HUES6 (cell line): Measurements from ENCODE around the gene UBE2N.

Experiments used
- H3K27ac ChIP-seq: 2 replicates; pipeline ENCODE4 v1.7.0; 2013; ENCODE audit warnings: low read depth, mild to moderate bottlenecking, low read length, inconsistent platforms
- H3K27me3 ChIP-seq: 2 replicates; pipeline ENCODE4 v1.6.1; 2013; ENCODE audit warnings: low read length; ENCODE audit not compliant: control insufficient read depth, insufficient read depth
- H3K36me3 ChIP-seq: 2 replicates; pipeline ENCODE4 v1.6.1; 2013; ENCODE audit warnings: low read length; ENCODE audit not compliant: control insufficient read depth, insufficient read depth
- H3K4me1 ChIP-seq: 2 replicates; pipeline ENCODE4 v1.6.1; 2013; ENCODE audit warnings: low read length; ENCODE audit not compliant: control insufficient read depth, insufficient read depth
- H3K4me3 ChIP-seq: 2 replicates; pipeline ENCODE4 v1.5.1; 2013; ENCODE audit warnings: low read depth, low read length
- H3K9ac ChIP-seq: one replicate; pipeline ENCODE4 v1.6.1; 2013; ENCODE audit warnings: mild to moderate bottlenecking, low read length
- H3K9me3 ChIP-seq: 2 replicates; pipeline ENCODE4 v1.6.1; 2013; ENCODE audit warnings: low read depth, low read length; ENCODE audit not compliant: control insufficient read depth, insufficient read depth

The UBE2N gene

GRCh38 chr12:93377252-93378195 lies 64.2 kb downstream of the UBE2N start, which contains the start of gene NUDT4:
Gene NUDT4, plus strand, starts transcription at chr12:93377925. Its CDS starts 398 bp downstream, at chr12:93378323.
- peak within 1 kb of the TSS; percentile 99 for H3K4me3 ChIP-seq
- no peaks in the 10 kb centered on the region for H3K36me3 ChIP-seq
- peak within 1 kb of the TSS; percentile 59; the same call in 1 of the 2 replicates for H3K27ac ChIP-seq
- H3K9me3 ChIP-seq, result no peaks in the 10 kb centered on the region
- peak within 1 kb of the TSS; percentile 91 for H3K9ac ChIP-seq
- H3K4me1 ChIP-seq, result peaks cover 40% of the 10 kb centered on the region
- no peaks in the 10 kb centered on the region for H3K27me3 ChIP-seq

- Histone ChIP-seq H3K27me3 (no peaks in the 10 kb centered on the region), H3K4me3 (peak overlapping the region; percentile 95), H3K9ac (peak overlapping the region; percentile 29), H3K36me3 (no peaks in the 10 kb centered on the region), H3K4me1 (peaks cover 35% of the 10 kb centered on the region), H3K27ac (peak overlapping the region; percentile 20; the same call in 1 of the 2 replicates), H3K9me3 (no peaks in the 10 kb centered on the region)
These were observed 65.1 kb downstream of the UBE2N start for GRCh38 chr12:93376436-93377251.

GRCh38 chr12:93375906-93376305 lies 65.8 kb downstream of the UBE2N start:
- no peaks in the 10 kb centered on the region for H3K9me3 ChIP-seq
- H3K4me1 ChIP-seq, result peaks cover 29% of the 10 kb centered on the region
- H3K36me3 ChIP-seq, result no peaks in the 10 kb centered on the region
- H3K27ac ChIP-seq, result no peak overlapping the region
- no peak overlapping the region for H3K9ac ChIP-seq
- H3K4me3 ChIP-seq, result peak overlapping the region; percentile 95
- H3K27me3 ChIP-seq, result no peaks in the 10 kb centered on the region

DNA sequence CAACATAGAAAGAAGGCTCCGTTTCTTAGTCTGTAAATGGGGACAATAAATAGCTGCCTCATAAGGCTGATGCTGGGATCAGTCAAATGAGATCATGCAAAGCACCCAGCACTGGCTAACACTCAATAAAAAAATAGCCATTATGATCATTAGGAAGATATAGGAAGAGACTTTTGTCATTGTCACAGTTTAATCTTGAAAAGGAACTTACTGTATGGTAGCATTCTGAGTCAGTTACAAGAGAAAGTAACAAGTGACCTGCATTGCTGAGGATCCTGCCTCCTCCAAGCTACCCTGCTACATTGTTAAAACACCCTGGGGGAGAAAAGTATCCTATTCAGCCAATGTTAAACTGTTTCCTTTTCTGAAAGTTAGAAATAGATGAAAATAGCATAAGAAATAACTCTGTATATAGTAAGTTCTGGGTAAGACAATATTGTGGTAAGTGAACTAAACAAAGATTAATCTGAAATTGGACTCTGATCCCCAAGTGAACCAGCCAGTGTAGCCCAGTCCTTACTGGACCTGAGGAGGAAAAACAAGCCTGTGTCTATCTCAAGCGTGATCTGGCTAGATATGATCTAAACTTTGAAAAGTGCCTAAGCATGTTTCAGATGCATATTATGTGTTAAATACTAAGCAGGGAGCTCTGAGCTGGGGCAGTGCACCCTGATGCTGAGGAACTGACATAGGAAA lies 67.6 kb downstream of the UBE2N start:
- Histone ChIP-seq H3K9ac (no peak overlapping the region), H3K27me3 (no peaks in the 10 kb centered on the region), H3K4me3 (no peak overlapping the region), H3K4me1 (peaks cover 31% of the 10 kb centered on the region), H3K9me3 (no peaks in the 10 kb centered on the region), H3K36me3 (no peaks in the 10 kb centered on the region), H3K27ac (no peak overlapping the region)

GRCh38 chr12:93370947-93371346 lies 70.8 kb downstream of the UBE2N start:
- Histone ChIP-seq H3K27ac (peak overlapping the region; percentile 69; the same call in 1 of the 2 replicates), H3K36me3 (no peaks in the 10 kb centered on the region), H3K27me3 (no peaks in the 10 kb centered on the region), H3K4me1 (peaks cover 25% of the 10 kb centered on the region), H3K9ac (peak overlapping the region; percentile 45), H3K9me3 (no peaks in the 10 kb centered on the region), H3K4me3 (no peak overlapping the region)

DNA sequence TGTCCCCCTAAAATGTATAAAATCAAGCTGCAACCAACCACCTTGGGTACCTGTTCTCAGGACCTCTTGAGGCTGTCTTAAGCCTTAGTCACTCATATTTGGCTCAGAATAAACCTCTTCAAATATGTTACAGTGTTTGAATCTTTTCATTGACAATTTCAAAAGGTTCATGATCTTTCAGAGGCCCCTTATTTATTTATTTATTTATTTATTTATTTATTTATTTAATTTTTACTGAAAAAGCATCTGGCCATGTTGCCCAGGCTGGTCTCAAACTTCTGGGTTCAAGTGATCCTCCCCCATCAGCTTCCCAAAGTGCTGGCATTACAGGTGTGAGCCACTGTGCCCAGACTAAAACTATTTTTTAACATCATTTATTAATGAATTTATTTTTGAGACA lies 72.2 kb downstream of the UBE2N start:
- Histone ChIP-seq H3K27me3 (no peaks in the 10 kb centered on the region), H3K27ac (no peak overlapping the region), H3K4me3 (no peak overlapping the region), H3K9me3 (no peaks in the 10 kb centered on the region), H3K9ac (no peak overlapping the region), H3K36me3 (no peaks in the 10 kb centered on the region), H3K4me1 (peaks cover 23% of the 10 kb centered on the region)

DNA sequence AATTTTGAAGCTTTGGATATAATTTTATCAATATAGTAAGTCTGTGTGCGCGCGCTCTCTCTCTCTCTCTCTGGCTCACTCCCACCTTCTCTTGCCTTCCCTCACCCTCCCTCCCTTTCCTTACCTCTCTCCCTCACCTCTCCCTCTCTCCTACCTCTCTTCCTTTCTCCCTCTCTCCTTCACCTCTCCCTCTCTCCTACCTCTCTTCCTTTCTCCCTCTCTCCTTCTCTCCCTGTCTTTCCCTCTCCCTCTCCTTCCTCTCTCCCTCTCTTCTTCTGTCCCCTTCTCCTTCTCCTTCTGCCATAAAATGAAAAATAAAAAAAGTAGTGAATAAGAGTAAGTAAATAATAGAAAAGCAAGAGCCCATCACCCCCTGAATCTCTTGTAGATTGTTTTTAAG lies 73.0 kb downstream of the UBE2N start:
- Histone ChIP-seq H3K4me3 (no peak overlapping the region), H3K4me1 (peaks cover 16% of the 10 kb centered on the region), H3K9ac (no peak overlapping the region), H3K36me3 (no peaks in the 10 kb centered on the region), H3K27me3 (no peaks in the 10 kb centered on the region), H3K9me3 (no peaks in the 10 kb centered on the region), H3K27ac (no peak overlapping the region)

DNA sequence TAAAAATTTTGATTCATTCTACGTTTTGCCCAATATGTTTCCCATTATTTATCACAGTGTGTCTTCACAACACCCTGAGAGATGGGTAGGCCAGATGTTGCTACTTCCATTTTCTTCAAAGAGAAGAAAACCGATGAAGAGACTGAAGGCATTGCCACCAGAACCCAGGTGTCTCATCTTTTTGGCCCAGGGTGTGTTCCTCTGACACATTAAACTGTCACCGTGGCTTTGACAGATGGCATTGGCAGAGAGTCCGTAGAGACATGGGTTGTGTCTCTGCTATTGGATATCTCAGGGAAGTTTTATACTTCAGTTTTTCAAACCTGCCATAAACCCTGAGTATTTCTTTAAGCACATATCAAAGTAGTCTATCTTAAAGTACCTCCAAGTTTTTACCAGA lies 75.3 kb downstream of the UBE2N start:
- Histone ChIP-seq H3K36me3 (no peaks in the 10 kb centered on the region), H3K27ac (no peak overlapping the region), H3K9ac (no peak overlapping the region), H3K4me3 (no peak overlapping the region), H3K4me1 (peaks cover 8% of the 10 kb centered on the region; the same call in 1 of the 2 replicates), H3K27me3 (no peaks in the 10 kb centered on the region), H3K9me3 (no peaks in the 10 kb centered on the region)

GRCh38 chr12:93365616-93366405 lies 75.9 kb downstream of the UBE2N start:
- Histone ChIP-seq H3K36me3 (no peaks in the 10 kb centered on the region), H3K27ac (no peak overlapping the region), H3K27me3 (no peaks in the 10 kb centered on the region), H3K9ac (no peak overlapping the region), H3K4me1 (peaks cover 8% of the 10 kb centered on the region; the same call in 1 of the 2 replicates), H3K9me3 (no peaks in the 10 kb centered on the region), H3K4me3 (no peak overlapping the region)

DNA sequence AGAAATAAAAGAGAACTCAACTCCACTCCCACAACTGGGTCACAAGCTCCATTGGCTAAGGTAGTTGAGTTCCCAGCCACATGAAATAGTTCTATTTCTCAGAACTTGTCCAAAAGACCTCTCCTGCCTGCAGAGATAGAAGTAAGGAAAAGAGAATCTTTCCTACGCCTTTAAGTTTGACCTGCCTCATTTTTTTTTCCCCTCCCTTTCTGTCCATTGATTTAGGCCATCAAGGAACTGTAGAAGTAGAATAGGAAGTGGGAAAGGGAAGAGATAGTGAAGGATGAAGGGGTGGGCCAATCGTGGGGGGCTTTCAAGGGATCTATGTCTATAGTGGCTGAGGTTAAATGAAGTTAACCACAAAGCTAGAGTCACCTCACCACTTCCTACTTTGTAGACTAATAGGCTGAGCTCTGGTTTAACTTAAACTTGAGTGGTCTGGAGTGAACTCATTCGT lies 77.9 kb downstream of the UBE2N start:
- Histone ChIP-seq H3K36me3 (no peaks in the 10 kb centered on the region), H3K27ac (no peak overlapping the region), H3K27me3 (no peaks in the 10 kb centered on the region), H3K9ac (no peak overlapping the region), H3K4me1 (peaks cover 2% of the 10 kb centered on the region; the same call in 1 of the 2 replicates), H3K4me3 (no peak overlapping the region), H3K9me3 (no peaks in the 10 kb centered on the region)
